ENCODE measurements around the gene SUPT4H1. TPM values are rescaled to one million over a fixed set of nuclear protein-coding genes. Genes with fewer than 3 reads are reported as not detected.
A peak's percentile ranks its signal among the peaks of the same experiment; 100 is the strongest.

The SUPT4H1 gene
- total and polyA plus RNA-seq, 9 of the 15 experiments (the other 6 are each of a cell fraction or from before 2014, with no cell fraction given): 62.1 to 320 (median 117) TPM

GRCh38 chr17:58329035-58329809 lies 22.8 kb downstream of the SUPT4H1 start (continued):
- TF ChIP-seq CHD7 (IDR thresholded peaks at IDR 0.05; ENCODE audit: low read depth, low read length) (peak; percentile 58), CEBPG (CRISPR knock-in tag; IDR thresholded peaks at IDR 0.05) (0 out of 2 replicates have a peak, but pooled peaks have one; percentile 3), CEBPG (tag; conservative IDR thresholded peaks at IDR 0.05 in 1 of 2, IDR thresholded peaks at IDR 0.05 in 1 of 2) (no peak), SRSF7 (optimal IDR thresholded peaks at IDR 0.05; ENCODE audit: low read depth, low read length) (no peak), HCFC1 (IDR thresholded peaks at IDR 0.05; ENCODE audit: low read depth, low read length) (peak; percentile 42; the same call in 1 of the 2 replicates), SMARCA4 (IDR thresholded peaks at IDR 0.05) (no peak; the same call in 1 of the 2 replicates), TAF1 (IDR thresholded peaks at IDR 0.05; ENCODE audit: control insufficient read depth, extremely low read depth, insufficient read depth, low read length, severe bottlenecking) (peak; percentile 88), ZNF699 (CRISPR knock-in tag; IDR thresholded peaks at IDR 0.05; ENCODE audit: insufficient replicate concordance) (no peak)
- TF ChIP-seq, protein P1, sequence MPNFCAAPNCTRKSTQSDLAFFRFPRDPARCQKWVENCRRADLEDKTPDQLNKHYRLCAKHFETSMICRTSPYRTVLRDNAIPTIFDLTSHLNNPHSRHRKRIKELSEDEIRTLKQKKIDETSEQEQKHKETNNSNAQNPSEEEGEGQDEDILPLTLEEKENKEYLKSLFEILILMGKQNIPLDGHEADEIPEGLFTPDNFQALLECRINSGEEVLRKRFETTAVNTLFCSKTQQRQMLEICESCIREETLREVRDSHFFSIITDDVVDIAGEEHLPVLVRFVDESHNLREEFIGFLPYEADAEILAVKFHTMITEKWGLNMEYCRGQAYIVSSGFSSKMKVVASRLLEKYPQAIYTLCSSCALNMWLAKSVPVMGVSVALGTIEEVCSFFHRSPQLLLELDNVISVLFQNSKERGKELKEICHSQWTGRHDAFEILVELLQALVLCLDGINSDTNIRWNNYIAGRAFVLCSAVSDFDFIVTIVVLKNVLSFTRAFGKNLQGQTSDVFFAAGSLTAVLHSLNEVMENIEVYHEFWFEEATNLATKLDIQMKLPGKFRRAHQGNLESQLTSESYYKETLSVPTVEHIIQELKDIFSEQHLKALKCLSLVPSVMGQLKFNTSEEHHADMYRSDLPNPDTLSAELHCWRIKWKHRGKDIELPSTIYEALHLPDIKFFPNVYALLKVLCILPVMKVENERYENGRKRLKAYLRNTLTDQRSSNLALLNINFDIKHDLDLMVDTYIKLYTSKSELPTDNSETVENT (CRISPR knock-in tag; IDR thresholded peaks at IDR 0.05): 0 out of 2 replicates have a peak, but pooled peaks have one; percentile 42
